ENCODE measurements around the gene TMEM150C. TPM values are rescaled to one million over a fixed set of nuclear protein-coding genes. Genes with fewer than 3 reads are reported as not detected.

The TMEM150C gene
- total RNA-seq, 2 experiments from 2014 or later = not detected

DNA sequence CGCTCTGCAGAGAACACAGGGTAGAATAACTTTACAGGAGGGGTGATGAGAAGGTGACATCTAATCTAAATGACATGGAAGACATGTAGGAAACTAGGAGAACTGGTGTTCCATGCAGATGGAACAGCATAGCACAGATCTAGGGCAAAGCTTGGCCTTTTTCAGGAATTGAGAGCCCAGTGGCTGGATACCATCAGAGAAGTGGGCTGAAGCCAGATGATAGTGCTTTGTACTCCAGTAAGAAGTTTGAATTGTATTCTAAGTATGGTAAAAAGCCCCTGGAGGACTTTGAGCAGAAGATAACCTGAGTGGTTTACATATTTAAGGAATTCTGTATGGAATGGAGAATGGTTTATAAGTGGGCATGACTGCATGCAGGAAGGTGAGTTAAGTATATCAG, 98.6 kb downstream of the TMEM150C start:
- no peaks in the 10 kb centered on the region for H3K4me1 ChIP-seq (ENCODE audit: insufficient read depth, low read length)
- H3K36me3 Mint-ChIP-seq (ENCODE audit: low read depth) = peaks cover 49% of the 10 kb centered on the region
- H3K36me3 ChIP-seq (ENCODE audit: insufficient read depth, low read length) = peaks cover 24% of the 10 kb centered on the region
- no peak overlapping the region for H3K4me3 ChIP-seq (ENCODE audit: low read length)
- ChIA-PET CTCF (no interaction called here), POLR2A (no interaction called here)
- DNase-seq (no peak), ATAC-seq (ENCODE audit: poor library complexity) (no peak)
- no peaks in the 10 kb centered on the region for H3K27me3 Mint-ChIP-seq
- no peak overlapping the region for H3K27ac ChIP-seq (ENCODE audit: low read depth in 1 of 2, low read length in 2 of 2)
- no peak for TF ChIP-seq CTCF (IDR thresholded peaks at IDR 0.05)
- no peak overlapping the region for H3K4me3 Mint-ChIP-seq
- H3K9me3 Mint-ChIP-seq = no peaks in the 10 kb centered on the region
- peaks cover 6% of the 10 kb centered on the region for H3K4me1 Mint-ChIP-seq (ENCODE audit: low read depth)
- no peaks in the 10 kb centered on the region for H3K9me3 ChIP-seq (ENCODE audit: control insufficient read depth in 1 of 2, insufficient read depth in 1 of 2, low read length in 2 of 2)
- no peak overlapping the region for H3K27ac Mint-ChIP-seq
- no peaks in the 10 kb centered on the region for H3K27me3 ChIP-seq (ENCODE audit: control insufficient read depth in 1 of 2, insufficient read depth in 2 of 2, low read length in 2 of 2)
- intact Hi-C loops (cut with DNase I, micrococcal nuclease) = loop anchor here (2.0 to 10.0 kb wide), 8 partner anchors 272 to 1178 kb away; partner anchors contain the start of gene COQ2 (in 1 of the 2)

GRCh38 chr4:82462415-82462831, 99.4 kb downstream of the TMEM150C start:
- Mint-ChIP-seq H3K27ac (no peak overlapping the region), H3K36me3 (ENCODE audit: low read depth) (peaks cover 57% of the 10 kb centered on the region), H3K4me1 (ENCODE audit: low read depth) (peaks cover 6% of the 10 kb centered on the region), H3K4me3 (no peak overlapping the region), H3K9me3 (no peaks in the 10 kb centered on the region), H3K27me3 (no peaks in the 10 kb centered on the region)
- peak; percentile 71 for TF ChIP-seq CTCF (IDR thresholded peaks at IDR 0.05)
- DNase-seq = peak; percentile 68 to 90 (median 80)
- H3K4me1 ChIP-seq (ENCODE audit: insufficient read depth, low read length) = no peaks in the 10 kb centered on the region
- H3K4me3 ChIP-seq (ENCODE audit: low read length) = no peak overlapping the region
- H3K27me3 ChIP-seq (ENCODE audit: control insufficient read depth in 1 of 2, insufficient read depth in 2 of 2, low read length in 2 of 2) = no peaks in the 10 kb centered on the region
- POLR2A ChIA-PET = no interaction called here
- H3K9me3 ChIP-seq (ENCODE audit: control insufficient read depth in 1 of 2, insufficient read depth in 1 of 2, low read length in 2 of 2) = no peaks in the 10 kb centered on the region
- peak; percentile 99 for ATAC-seq (ENCODE audit: poor library complexity)
- CTCF ChIA-PET = no interaction called here
- peaks cover 31% of the 10 kb centered on the region for H3K36me3 ChIP-seq (ENCODE audit: insufficient read depth, low read length)
- H3K27ac ChIP-seq (ENCODE audit: low read depth in 1 of 2, low read length in 2 of 2) = no peak overlapping the region
- intact Hi-C loops (cut with DNase I, micrococcal nuclease) = loop anchor here (2.0 to 10.0 kb wide), 8 partner anchors 272 to 1178 kb away; partner anchors contain the start of gene COQ2 (in 1 of the 2)

DNA sequence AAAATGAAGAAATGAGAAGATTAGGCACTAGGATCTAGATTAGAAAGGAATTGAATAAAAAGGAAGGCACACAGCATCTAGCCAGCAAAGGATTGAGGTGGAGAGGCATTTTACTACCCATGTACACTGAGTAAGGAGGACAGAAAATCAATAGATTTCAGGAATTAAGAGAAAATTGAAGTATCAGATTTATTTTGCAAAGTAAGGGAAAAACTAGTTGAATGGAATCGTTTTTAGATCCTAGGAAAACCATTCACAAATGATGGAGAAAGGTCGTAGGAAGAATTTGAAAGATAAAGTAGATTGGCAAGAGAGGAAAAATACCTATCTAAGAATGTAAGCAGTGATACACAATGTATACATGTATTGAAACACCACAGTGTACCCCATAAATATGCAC, 100.1 kb downstream of the TMEM150C start:
- ChIA-PET CTCF (no interaction called here), POLR2A (no interaction called here)
- no peak overlapping the region for H3K4me3 Mint-ChIP-seq
- Histone ChIP-seq H3K4me1 (ENCODE audit: insufficient read depth, low read length) (no peaks in the 10 kb centered on the region), H3K9me3 (ENCODE audit: control insufficient read depth in 1 of 2, insufficient read depth in 1 of 2, low read length in 2 of 2) (no peaks in the 10 kb centered on the region), H3K27me3 (ENCODE audit: control insufficient read depth in 1 of 2, insufficient read depth in 2 of 2, low read length in 2 of 2) (no peaks in the 10 kb centered on the region), H3K27ac (ENCODE audit: low read depth in 1 of 2, low read length in 2 of 2) (no peak overlapping the region), H3K36me3 (ENCODE audit: insufficient read depth, low read length) (peaks cover 38% of the 10 kb centered on the region), H3K4me3 (ENCODE audit: low read length) (no peak overlapping the region)
- no peak overlapping the region for H3K27ac Mint-ChIP-seq
- no peak for TF ChIP-seq CTCF (IDR thresholded peaks at IDR 0.05)
- H3K9me3 Mint-ChIP-seq = no peaks in the 10 kb centered on the region
- intact Hi-C loops (cut with DNase I, micrococcal nuclease) = loop anchor here (2.0 to 10.0 kb wide), 9 partner anchors 273 to 1179 kb away; partner anchors contain the start of gene COQ2 (in 1 of the 2)
- peaks cover 64% of the 10 kb centered on the region for H3K36me3 Mint-ChIP-seq (ENCODE audit: low read depth)
- H3K4me1 Mint-ChIP-seq (ENCODE audit: low read depth) = peaks cover 6% of the 10 kb centered on the region
- DNase-seq (no peak), ATAC-seq (ENCODE audit: poor library complexity) (no peak)
- H3K27me3 Mint-ChIP-seq = no peaks in the 10 kb centered on the region

Measured in CD4-positive, alpha-beta T cell (primary cell).